ENCODE measurements around the gene MFSD12. TPM values are rescaled to one million over a fixed set of nuclear protein-coding genes. Genes with fewer than 3 reads are reported as not detected.

Gene MFSD12
- 10 to 100 TPM; 44.7 to 46.7 TPM for total RNA-seq

DNA sequence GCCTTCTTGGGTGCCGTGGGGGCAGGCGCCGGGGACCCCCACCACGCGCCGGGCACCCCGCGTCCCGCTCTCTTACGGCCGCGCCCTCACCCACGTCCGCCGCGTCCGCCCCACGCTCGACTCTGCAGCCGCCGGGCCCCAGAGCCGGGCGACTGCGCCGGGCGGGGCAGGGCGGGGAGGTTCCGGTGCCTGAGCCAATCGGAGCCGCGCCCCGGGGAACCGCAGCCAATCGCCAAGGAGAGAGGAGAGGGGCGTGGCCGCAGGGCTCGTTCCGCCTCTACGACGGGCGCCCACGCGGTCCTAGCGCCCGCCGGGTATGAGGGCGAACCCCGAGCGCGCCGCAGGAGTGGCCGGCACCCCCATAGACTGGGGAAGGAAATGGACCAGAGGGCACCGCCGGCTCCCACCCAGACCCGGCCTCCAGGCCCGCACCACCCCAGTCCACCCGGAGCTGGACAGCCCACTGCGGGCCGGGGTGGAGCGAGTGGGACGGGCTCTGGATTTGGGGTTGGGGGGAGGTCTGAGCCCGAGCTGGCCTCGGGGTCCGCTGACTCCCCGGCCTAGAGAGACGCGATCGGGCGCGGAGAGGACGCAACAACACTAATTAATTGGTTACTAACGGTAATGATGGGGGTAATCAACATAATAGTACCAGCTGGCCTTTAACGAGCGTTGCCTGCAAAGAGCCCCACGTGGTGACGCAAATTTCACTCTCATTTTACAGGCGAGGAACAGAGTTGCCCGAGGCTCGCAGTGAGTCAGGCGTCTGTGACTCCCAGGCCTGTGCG is at the start of gene MFSD12:
Gene MFSD12 (minus strand): TSS at position 126 of the 788 bp plus-strand sequence. CDS start 183 bp downstream, outside the sequence.
- ChIA-PET POLR2A (interaction anchor here (0.7 to 0.9 kb wide), 3 partner anchors 13 to 786 kb away, joined by 3 read pairs; partner anchors contain the start of gene MPND), CTCF (interaction anchor here (0.8 to 2.3 kb wide), 3 partner anchors 12 to 47 kb away, joined by 3 to 6 read pairs (median 5); no protein-coding TSS in a partner anchor)
- peak within 1 kb of the TSS; percentile 92 for H3K27ac Mint-ChIP-seq
- H3K4me3 Mint-ChIP-seq, result peak within 1 kb of the TSS; percentile 96
- ATAC-seq (peak; percentile 89), DNase-seq (peak; percentile 97)
- H3K9me3 Mint-ChIP-seq (ENCODE audit: low read depth), result no peaks in the 10 kb centered on the region
- H3K27me3 Mint-ChIP-seq, result no peaks in the 10 kb centered on the region
- intact Hi-C loops (cut with DNase I, micrococcal nuclease), result loop anchor here (1.0 to 5.0 kb wide), 14 partner anchors 15 to 845 kb away; partner anchors contain the start of genes FZR1 (in 2 of the 2), HMG20B (in 2 of the 2), APBA3 (in 1 of the 2) and CHAF1A (in 1 of the 2)
- peaks cover 4% of the 10 kb centered on the region for H3K36me3 Mint-ChIP-seq (ENCODE audit: low read depth)
- H3K4me1 Mint-ChIP-seq, result peaks cover 36% of the 10 kb centered on the region

DNA sequence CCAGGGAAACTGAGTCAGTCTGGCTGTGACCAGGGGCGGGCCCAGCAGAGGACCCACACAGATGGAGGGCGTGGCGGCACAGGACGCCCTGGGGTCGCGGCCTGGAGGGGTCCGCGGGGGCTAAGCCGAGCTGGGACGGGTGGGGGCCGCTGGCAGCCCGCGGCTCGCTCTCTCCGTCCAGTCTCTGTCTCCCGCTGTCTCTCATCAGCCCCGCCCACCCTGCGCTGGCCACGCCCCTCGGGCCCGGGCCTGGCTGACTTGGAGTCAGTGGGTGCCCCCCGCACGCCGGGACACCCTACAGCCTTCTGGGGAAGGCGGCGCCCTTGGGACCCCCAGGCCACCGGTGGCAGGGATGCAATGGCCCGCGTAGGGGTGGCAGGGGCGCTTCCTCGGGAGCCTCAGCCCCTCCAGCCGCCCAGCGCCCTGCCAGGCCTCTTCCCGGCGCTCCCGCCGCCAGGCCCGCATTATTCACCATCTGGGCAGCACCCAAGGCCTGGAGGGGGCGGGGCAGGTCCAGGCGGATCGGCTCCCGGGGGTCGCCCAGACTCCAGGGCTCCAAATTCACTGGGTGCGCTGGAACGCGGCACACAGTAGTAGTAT is 49.4 kb upstream of the MFSD12 start, which contains the start of gene TBXA2R:
Gene TBXA2R (minus strand): TSS at position 186 of the 600 bp plus-strand sequence. CDS start 6,241 bp downstream, outside the sequence.
- ATAC-seq (peak; percentile 43), DNase-seq (peak; percentile 76)
- peaks cover 2% of the 10 kb centered on the region for H3K27me3 Mint-ChIP-seq
- peaks cover 3% of the 10 kb centered on the region for H3K36me3 Mint-ChIP-seq (ENCODE audit: low read depth)
- POLR2A ChIA-PET, result no interaction called here
- H3K27ac Mint-ChIP-seq, result no peak within 1 kb of the TSS
- peaks cover 2% of the 10 kb centered on the region for H3K4me1 Mint-ChIP-seq
- H3K4me3 Mint-ChIP-seq, result peak within 1 kb of the TSS; percentile 26
- CTCF ChIA-PET, result no interaction called here
- H3K9me3 Mint-ChIP-seq (ENCODE audit: low read depth), result no peaks in the 10 kb centered on the region
- intact Hi-C loops (cut with DNase I, micrococcal nuclease), result no loop called here

DNA sequence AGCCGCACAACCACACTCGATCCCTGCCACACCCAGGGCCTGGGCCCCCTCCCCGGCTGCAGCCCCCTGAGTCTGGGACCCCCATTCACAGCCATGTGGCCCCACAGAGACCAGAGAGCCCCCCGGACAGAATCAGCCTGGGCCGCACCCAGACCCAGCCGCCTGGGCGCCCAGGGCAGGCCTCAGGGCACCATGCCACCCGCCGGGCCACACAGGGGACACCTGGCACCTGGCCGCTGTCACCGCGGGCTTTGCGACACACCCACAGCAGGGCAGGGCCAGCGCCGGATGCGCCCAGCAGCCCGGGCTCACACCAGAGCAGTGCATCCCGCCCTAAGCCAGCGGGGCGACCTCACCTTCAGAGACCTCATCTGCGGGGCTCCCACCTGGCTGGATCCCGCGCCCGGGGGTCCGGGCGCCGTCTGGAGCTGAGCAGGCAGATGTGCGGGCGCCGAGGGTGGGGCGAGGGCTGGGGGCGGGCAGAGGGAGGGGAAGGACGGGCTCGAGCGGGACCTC is 48.8 kb upstream of the MFSD12 start:
- Mint-ChIP-seq H3K4me3 (peak overlapping the region; percentile 26), H3K36me3 (ENCODE audit: low read depth) (peaks cover 2% of the 10 kb centered on the region), H3K4me1 (peaks cover 2% of the 10 kb centered on the region), H3K9me3 (ENCODE audit: low read depth) (no peaks in the 10 kb centered on the region), H3K27me3 (peaks cover 2% of the 10 kb centered on the region), H3K27ac (no peak overlapping the region)
- ATAC-seq (peak; percentile 60), DNase-seq (peak; percentile 52)
- intact Hi-C loops (cut with DNase I, micrococcal nuclease), result no loop called here
- CTCF ChIA-PET, result no interaction called here
- POLR2A ChIA-PET, result no interaction called here

DNA sequence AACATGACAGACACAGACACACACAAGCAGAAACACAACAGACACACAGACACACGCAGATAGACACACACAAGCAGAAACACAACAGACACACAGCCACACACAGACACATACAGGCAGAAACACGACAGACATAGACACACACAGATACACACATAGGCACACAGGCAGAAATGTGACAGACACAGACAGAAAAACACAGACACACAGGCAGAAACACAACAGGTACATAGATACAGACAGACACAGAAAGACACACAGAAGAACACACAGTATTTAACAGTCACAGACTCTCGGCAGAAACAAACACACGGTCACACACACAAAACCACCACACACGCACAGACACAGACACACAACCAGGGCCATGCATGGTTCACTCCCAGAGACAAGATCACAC is 48.4 kb upstream of the MFSD12 start:
- POLR2A ChIA-PET, result no interaction called here
- no peak overlapping the region for H3K27ac Mint-ChIP-seq
- peaks cover 2% of the 10 kb centered on the region for H3K4me1 Mint-ChIP-seq
- CTCF ChIA-PET, result no interaction called here
- H3K27me3 Mint-ChIP-seq, result peaks cover 2% of the 10 kb centered on the region
- peaks cover 2% of the 10 kb centered on the region for H3K36me3 Mint-ChIP-seq (ENCODE audit: low read depth)
- H3K9me3 Mint-ChIP-seq (ENCODE audit: low read depth), result no peaks in the 10 kb centered on the region
- ATAC-seq, result no peak
- DNase-seq, result no peak
- H3K4me3 Mint-ChIP-seq, result no peak overlapping the region
- intact Hi-C loops (cut with DNase I, micrococcal nuclease), result no loop called here

DNA sequence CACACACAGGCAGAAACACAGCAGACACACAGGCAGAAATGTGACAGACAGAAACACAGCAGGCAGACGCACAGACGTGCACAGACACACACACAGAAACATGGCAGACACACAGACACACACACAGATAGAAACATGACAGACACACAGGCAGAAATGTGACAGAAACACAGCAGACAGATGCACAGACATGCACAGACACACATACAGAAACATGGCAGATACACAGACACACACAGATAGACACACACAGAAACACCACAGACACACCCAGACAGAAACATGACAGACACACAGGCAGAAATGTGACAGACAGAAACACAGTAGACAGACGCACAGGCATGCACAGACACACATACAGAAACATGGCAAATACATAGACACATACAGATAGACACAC is 48.0 kb upstream of the MFSD12 start:
- intact Hi-C loops (cut with DNase I, micrococcal nuclease), result no loop called here
- Mint-ChIP-seq H3K27me3 (peaks cover 2% of the 10 kb centered on the region), H3K36me3 (ENCODE audit: low read depth) (peaks cover under 1% of the 10 kb centered on the region), H3K4me3 (no peak overlapping the region), H3K4me1 (peaks cover 2% of the 10 kb centered on the region), H3K9me3 (ENCODE audit: low read depth) (no peaks in the 10 kb centered on the region), H3K27ac (no peak overlapping the region)
- ChIA-PET POLR2A (no interaction called here), CTCF (interaction anchor here (0.6 to 1.2 kb wide), 3 partner anchors 14 to 19 kb away, joined by 3 to 6 read pairs (median 4); no protein-coding TSS in a partner anchor)
- DNase-seq (no peak), ATAC-seq (peak; percentile 4)

DNA sequence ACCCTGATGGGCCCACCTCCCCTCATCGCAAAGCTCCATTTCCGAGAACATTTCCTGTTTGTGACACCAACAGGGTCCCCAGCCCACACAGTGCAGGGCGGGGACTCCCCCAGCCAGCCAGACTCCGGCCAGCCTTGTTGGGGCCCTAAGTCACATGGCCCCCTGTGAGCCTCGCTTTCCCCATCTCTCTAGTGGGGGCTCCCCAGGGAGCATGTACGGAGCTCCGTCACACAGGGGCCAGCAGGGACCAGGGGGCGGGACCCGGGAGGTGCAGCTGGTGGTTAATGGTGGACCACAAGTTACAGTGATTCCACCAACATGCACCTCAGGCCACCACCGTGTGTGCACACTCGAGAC is 47.6 kb upstream of the MFSD12 start:
- no peaks in the 10 kb centered on the region for H3K36me3 Mint-ChIP-seq (ENCODE audit: low read depth)
- no peak overlapping the region for H3K27ac Mint-ChIP-seq
- ChIA-PET POLR2A (interaction anchor here (0.6 kb wide), 1 partner anchor 12 kb away, joined by 3 read pairs; no protein-coding TSS in a partner anchor), CTCF (interaction anchor here (0.5 to 1.2 kb wide), 4 partner anchors 14 to 257 kb away, joined by 3 to 6 read pairs (median 4); no protein-coding TSS in a partner anchor)
- peak; percentile 34 for ATAC-seq
- intact Hi-C loops (cut with DNase I, micrococcal nuclease), result no loop called here
- no peaks in the 10 kb centered on the region for H3K9me3 Mint-ChIP-seq (ENCODE audit: low read depth)
- H3K27me3 Mint-ChIP-seq, result peaks cover 2% of the 10 kb centered on the region
- no peak overlapping the region for H3K4me3 Mint-ChIP-seq
- peaks cover 2% of the 10 kb centered on the region for H3K4me1 Mint-ChIP-seq
- peak; percentile 42 for DNase-seq

DNA sequence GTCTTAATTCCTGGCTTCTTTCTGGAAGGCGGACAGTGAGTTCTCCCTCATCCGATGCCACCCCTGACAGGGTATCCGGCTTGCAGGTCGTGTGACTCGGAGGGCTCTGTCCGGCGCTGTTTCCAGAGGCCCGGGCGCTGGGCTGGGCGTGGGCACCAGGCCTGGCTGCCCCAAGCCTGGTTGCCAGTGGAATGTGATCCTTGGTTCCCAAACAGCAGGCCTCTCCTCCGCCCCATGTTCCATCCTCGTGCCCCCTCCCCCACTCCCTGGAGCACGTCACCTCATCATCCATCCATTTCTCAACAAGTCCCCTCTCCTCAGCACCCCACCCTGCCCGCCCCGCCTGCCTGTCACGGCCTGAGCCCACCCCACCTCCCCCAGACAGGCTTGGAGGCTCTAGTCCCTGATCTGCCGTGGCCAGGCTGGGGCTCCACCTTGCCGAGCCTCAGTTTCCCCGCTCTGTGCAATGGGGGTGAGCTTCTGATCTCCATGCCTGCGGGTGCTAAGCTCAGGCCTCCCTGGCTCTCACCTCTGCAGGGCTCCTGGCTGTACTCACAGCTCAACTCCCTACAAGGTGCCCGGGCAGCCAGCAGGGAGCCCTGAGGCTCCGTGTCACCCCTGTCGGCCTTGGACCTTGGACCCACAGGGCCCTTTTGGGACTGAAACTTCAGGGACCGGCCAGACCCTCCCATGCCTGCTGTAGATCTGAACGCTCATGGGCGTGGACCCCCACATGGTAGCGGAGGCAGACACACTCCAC is 47.0 kb upstream of the MFSD12 start:
- Mint-ChIP-seq H3K27ac (no peak overlapping the region), H3K4me3 (no peak overlapping the region), H3K27me3 (peaks cover 2% of the 10 kb centered on the region), H3K36me3 (ENCODE audit: low read depth) (no peaks in the 10 kb centered on the region), H3K9me3 (ENCODE audit: low read depth) (no peaks in the 10 kb centered on the region), H3K4me1 (peaks cover 2% of the 10 kb centered on the region)
- ChIA-PET POLR2A (interaction anchor here (0.6 kb wide), 1 partner anchor 13 kb away, joined by 3 read pairs; no protein-coding TSS in a partner anchor), CTCF (interaction anchor here (0.5 to 1.2 kb wide), 4 partner anchors 13 to 256 kb away, joined by 3 to 6 read pairs (median 4); no protein-coding TSS in a partner anchor)
- intact Hi-C loops (cut with DNase I, micrococcal nuclease), result no loop called here
- ATAC-seq (peak; percentile 8), DNase-seq (no peak)

DNA sequence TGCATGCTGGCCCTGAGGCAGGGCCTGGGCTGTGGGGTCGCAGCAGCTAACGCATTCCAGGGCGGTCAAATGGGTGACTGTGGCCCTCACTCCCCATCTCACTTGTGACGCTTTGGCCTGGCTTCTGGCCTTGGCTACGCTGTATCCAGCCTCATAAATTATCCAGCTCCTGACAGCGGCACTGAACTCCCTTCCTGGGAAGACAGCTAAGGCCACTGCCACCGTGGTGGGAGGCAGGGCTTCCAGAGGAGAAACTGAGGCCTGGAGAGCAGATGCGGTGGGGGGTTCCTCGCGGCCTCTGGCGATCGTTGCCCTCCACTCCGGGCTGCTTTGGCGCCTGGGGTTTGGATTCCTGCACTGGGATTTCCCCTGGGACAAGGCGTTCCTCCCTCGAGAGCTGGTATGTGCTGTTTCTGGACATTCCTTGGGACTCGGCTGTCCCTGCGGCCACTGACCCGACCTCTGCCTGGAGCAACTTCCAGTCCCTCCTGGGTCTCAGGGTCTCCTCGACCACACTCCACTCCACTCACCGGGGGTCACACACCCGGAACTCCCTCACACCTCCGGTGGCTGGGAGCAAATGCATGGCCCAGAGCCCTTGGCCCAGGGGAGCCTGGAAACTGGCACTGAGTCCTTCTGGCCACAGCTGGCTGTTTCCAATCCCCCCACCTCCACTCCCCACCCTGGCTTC is 45.9 kb upstream of the MFSD12 start:
- Mint-ChIP-seq H3K4me1 (peaks cover 2% of the 10 kb centered on the region), H3K9me3 (ENCODE audit: low read depth) (no peaks in the 10 kb centered on the region), H3K27me3 (peaks cover 2% of the 10 kb centered on the region), H3K27ac (no peak overlapping the region), H3K4me3 (no peak overlapping the region), H3K36me3 (ENCODE audit: low read depth) (no peaks in the 10 kb centered on the region)
- POLR2A ChIA-PET, result no interaction called here
- intact Hi-C loops (cut with DNase I, micrococcal nuclease), result no loop called here
- DNase-seq, result no peak
- ATAC-seq, result no peak
- CTCF ChIA-PET, result no interaction called here

DNA sequence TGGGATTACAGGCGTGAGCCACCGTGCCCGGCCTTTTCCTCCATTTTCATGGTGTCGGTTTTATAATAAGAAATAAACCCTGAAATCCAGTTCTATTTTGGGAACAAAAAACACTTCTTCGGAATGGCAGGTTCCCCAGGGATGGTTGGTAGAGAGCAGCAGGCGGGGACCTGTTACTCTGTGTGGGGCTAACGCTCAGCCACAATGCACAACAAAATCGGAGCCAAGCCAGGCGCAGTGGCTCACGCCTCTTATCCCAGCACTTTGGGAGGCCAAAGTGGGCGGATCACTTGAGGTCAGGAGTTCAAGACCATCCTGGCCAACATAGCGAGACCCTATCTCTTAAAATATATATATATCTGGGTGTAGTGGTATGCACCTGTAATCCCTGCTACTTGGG is 43.6 kb upstream of the MFSD12 start:
- ATAC-seq (no peak), DNase-seq (no peak)
- ChIA-PET CTCF (interaction anchor here (0.6 to 1.1 kb wide), 4 partner anchors 15 to 565 kb away, joined by 3 read pairs; partner anchors contain the start of gene GIPC3), POLR2A (no interaction called here)
- Mint-ChIP-seq H3K4me3 (no peak overlapping the region), H3K9me3 (ENCODE audit: low read depth) (no peaks in the 10 kb centered on the region), H3K27me3 (no peaks in the 10 kb centered on the region), H3K4me1 (no peaks in the 10 kb centered on the region), H3K36me3 (ENCODE audit: low read depth) (no peaks in the 10 kb centered on the region), H3K27ac (no peak overlapping the region)
- intact Hi-C loops (cut with DNase I, micrococcal nuclease), result no loop called here

DNA sequence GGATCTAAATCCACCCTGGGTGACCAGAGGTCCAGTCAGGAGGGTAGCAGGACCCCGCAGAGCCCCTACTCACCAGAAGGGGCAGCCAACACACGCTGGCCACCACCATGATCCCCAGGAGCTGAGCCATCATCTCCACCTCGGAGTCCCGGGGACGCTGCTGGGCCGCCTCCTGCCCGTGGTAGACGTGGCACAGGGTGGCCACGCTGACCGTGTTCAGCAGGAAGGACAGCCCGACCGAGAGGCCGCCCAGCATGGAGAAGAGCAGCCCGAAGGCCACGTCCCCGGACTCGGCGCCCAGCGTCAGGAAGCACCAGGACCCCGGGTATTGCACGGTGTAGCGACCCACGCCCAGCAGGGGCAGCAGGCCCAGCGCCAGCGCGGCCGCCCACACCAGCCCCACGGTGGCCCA is 42.4 kb upstream of the MFSD12 start:
- H3K9me3 Mint-ChIP-seq (ENCODE audit: low read depth), result no peaks in the 10 kb centered on the region
- no peaks in the 10 kb centered on the region for H3K36me3 Mint-ChIP-seq (ENCODE audit: low read depth)
- H3K4me3 Mint-ChIP-seq, result no peak overlapping the region
- ChIA-PET POLR2A (no interaction called here), CTCF (interaction anchor here (0.6 kb wide), 1 partner anchor 220 kb away, joined by 3 read pairs; no protein-coding TSS in a partner anchor)
- H3K4me1 Mint-ChIP-seq, result no peaks in the 10 kb centered on the region
- H3K27ac Mint-ChIP-seq, result no peak overlapping the region
- intact Hi-C loops (cut with DNase I, micrococcal nuclease), result no loop called here
- no peaks in the 10 kb centered on the region for H3K27me3 Mint-ChIP-seq
- DNase-seq, result no peak
- no peak for ATAC-seq
